Activated CD8-positive, alpha-beta T cell treated with anti-CD3 and anti-CD28 coated beads for 36 hours (primary cell): Measurements from ENCODE around the gene FLOT1. TPM values are rescaled to one million over a fixed set of nuclear protein-coding genes. Genes with fewer than 3 reads are reported as not detected.

Experiments used
- total RNA-seq, 2 experiments: library from RNA; stranded (reverse); gene quantifications; one replicate each; pipeline ENCODE4 v1.2.3, GENCODE V29; 2021

Gene FLOT1
- total RNA-seq, 2 experiments from 2014 or later, result 135 TPM

Other genes with a start within 250 kb of the FLOT1 start
- gene GNL1, start 186.2 kb downstream of the FLOT1 start, total RNA-seq, result 100 to 1,000 TPM; 107 to 122 TPM
- 10 to 100 TPM; 23.0 to 24.6 TPM for gene PRR3, start 185.4 kb downstream of the FLOT1 start, total RNA-seq
- gene ABCF1, start 171.2 kb downstream of the FLOT1 start, total RNA-seq, result 10 to 100 TPM; 86.9 to 88.0 TPM
- gene PPP1R10, start 125.4 kb downstream of the FLOT1 start, total RNA-seq, result 10 to 100 TPM; 59.0 to 59.8 TPM
- 100 to 1,000 TPM; 109 to 110 TPM for gene MRPS18B, start 124.8 kb downstream of the FLOT1 start, total RNA-seq
- gene ATAT1, start 115.8 kb downstream of the FLOT1 start, total RNA-seq, result 1 to 10 TPM; 7.5 to 7.8 TPM
- gene C6orf136, start 95.6 kb downstream of the FLOT1 start, total RNA-seq, result 10 to 100 TPM; 34.8 to 40.1 TPM
- 10 to 100 TPM; 31.1 to 31.3 TPM for gene DHX16, start 69.7 kb downstream of the FLOT1 start, total RNA-seq
- gene PPP1R18, start 56.0 kb downstream of the FLOT1 start, total RNA-seq, result 100 to 1,000 TPM; 174 to 177 TPM
- 10 to 100 TPM; 21.0 to 22.0 TPM for gene NRM, start 51.7 kb downstream of the FLOT1 start, total RNA-seq
- 10 to 100 TPM; 80.4 to 90.7 TPM for gene MDC1, start 25.4 kb downstream of the FLOT1 start, total RNA-seq
- gene TUBB, start 22.3 kb downstream of the FLOT1 start, total RNA-seq, result 1,000 to 10,000 TPM; 1,556 to 1,579 TPM
- 100 to 1,000 TPM; 375 to 386 TPM for gene IER3, start 1.9 kb upstream of the FLOT1 start, total RNA-seq
- gene DDR1, start 141.8 kb upstream of the FLOT1 start, total RNA-seq, result 10 to 100 TPM; 14.4 to 14.5 TPM
- gene GTF2H4, start 165.5 kb upstream of the FLOT1 start, total RNA-seq, result 10 to 100 TPM; 37.1 to 41.9 TPM
- 10 to 100 TPM; 83.0 to 84.0 TPM for gene VARS2, start 171.6 kb upstream of the FLOT1 start, total RNA-seq
- gene SFTA2, start 189.5 kb upstream of the FLOT1 start, total RNA-seq, result not detected
- gene MUCL3, start 198.3 kb upstream of the FLOT1 start, total RNA-seq, result not detected
- gene MUC21, start 241.0 kb upstream of the FLOT1 start, total RNA-seq, result not detected